RWPE1 (cell line): ENCODE measurements around the gene YIPF6.
A peak's percentile ranks its signal among the peaks of the same experiment; 100 is the strongest.
"Not testable (repeated sequence)": the region's sequence is repeated elsewhere in the genome, so short reads cannot be mapped to it uniquely, and the experiment has no call there.

Experiments used
- CTCF ChIA-PET: fragments of 350-600 bp; sonication (Branson Sonifier 250); formaldehyde crosslinking; extraction: SDS; loops from one replicate; lab custom pipeline; 2021; lab: Yijun Ruan, JAX
- POLR2A ChIA-PET: fragments of 400-600 bp; formaldehyde crosslinking; extraction: SDS; loops from one replicate; lab custom pipeline; 2020; ENCODE audit warnings: antibody characterized with exemption; ENCODE audit not compliant: low non-redundant PET; lab: Yijun Ruan, JAX
- DNase-seq: peaks from one replicate; pipeline ENCODE4 v3.0.0; 2012; ENCODE audit warnings: low spot score
- H3K27ac ChIP-seq: fragments of 450-650 bp; 2 replicates; pipeline ENCODE4 v1.5.1; 2017
- CTCF ChIP-seq: fragments of 450-650 bp; conservative IDR thresholded peaks from 2 replicates; pipeline ENCODE4 v1.5.1; 2017; ENCODE audit warnings: low read depth, mild to moderate bottlenecking

The YIPF6 gene

DNA sequence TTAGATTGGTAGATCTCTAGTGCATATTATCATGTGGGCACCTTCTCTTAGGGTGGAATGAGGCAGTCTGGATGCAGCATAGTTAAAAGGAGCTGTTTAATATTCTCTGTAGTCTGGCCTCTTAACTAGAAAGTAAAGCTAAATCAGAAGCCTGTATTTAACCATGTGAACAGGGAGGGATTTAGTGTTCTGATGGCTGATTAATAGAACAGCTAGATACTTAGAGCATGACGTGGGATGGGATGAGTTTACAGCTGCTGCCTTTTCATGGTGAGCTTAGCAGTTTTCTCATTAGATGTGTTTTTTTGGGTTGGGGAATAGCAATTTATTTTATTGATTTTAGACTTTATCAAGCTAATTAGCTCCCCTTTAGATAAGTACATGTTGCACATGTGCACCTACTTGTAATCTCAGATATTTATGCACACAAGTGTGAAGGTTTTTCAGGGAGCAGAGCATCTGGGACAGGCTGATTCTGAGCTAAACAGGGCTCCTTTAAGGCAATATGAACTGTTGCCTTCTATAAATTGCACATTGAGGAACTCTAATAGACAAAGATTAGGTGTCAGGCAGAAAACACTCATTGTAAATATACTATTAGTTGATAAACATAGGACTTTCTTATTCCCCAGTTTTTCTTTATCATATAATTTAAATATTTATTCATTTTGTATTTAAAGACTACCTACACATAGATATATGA, 34.1 kb downstream of the YIPF6 start:
- TF ChIP-seq CTCF = no peak
- H3K27ac ChIP-seq = no peak overlapping the region
- no peak for DNase-seq
- ChIA-PET CTCF (no interaction called here), POLR2A (no interaction called here)

DNA sequence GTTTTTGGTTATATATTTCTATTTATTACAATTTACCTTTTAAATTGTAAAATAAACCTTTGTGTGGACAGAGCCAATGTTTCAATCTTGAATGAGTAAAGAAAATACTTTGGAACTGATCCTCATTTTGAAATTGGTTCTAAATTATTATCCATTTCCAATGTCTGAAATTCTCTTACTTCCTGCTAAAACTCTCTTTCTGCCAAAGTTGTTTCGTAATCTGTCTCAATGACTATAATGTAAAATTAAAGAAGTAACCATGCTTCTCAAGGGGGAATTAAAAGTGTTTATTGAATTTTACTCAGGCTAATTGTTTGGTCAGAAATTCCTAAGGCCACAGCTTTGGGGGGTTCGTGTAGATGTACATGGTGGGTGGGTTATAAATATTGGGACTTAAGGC, 34.8 kb downstream of the YIPF6 start:
- no peak for TF ChIP-seq CTCF

GRCh38 chrX:68534691-68535090, 35.8 kb downstream of the YIPF6 start:
- CTCF ChIA-PET = no interaction called here
- POLR2A ChIA-PET = no interaction called here
- no peak for DNase-seq
- no peak for TF ChIP-seq CTCF
- H3K27ac ChIP-seq = no peak overlapping the region

More for the DNA sequence above, 34.8 kb downstream of the YIPF6 start:
- CTCF ChIA-PET = no interaction called here
- no peak for DNase-seq
- no peak overlapping the region for H3K27ac ChIP-seq
- POLR2A ChIA-PET = no interaction called here

DNA sequence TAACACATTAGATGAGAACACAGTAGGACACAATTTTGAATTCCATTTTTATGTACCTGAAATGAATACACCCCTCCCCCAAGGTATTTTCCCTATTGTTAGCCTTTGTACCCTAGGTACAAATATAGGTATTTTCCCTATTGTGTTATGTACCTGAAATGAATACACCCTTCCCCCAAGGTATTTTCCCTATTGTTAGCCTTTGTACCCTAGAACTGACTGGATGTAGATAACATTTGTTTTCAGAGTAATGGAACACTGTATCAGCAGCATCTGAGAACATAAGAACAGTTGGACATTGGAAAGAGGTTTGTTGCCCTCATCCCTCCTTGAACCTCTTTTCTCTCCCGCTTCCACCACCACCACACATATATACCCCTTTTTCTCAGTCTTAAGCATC, 37.6 kb downstream of the YIPF6 start:
- H3K27ac ChIP-seq = no peak overlapping the region
- DNase-seq = no peak
- TF ChIP-seq CTCF = no peak
- CTCF ChIA-PET = no interaction called here
- POLR2A ChIA-PET = no interaction called here

DNA sequence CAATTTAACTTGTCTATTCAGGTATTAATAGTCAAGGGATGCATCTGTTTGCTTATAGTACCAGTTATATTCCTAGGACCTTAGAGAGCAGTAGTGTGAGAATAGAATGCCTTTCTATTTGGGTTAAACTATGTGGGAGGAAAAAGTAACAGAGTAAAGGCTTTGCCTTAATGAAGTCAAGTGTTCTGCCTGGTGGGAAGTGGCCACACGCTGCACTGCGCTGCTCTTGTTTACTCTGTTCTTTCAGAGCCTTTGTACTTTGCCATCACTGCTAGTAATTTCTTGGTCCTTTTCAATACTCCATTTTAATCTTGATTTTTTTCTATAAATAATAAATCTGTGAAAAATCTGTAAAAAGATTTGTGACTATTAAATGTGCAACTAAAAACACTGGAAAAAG, 38.0 kb downstream of the YIPF6 start:
- TF ChIP-seq CTCF = no peak
- POLR2A ChIA-PET = no interaction called here
- no peak overlapping the region for H3K27ac ChIP-seq
- CTCF ChIA-PET = no interaction called here
- DNase-seq = no peak

DNA sequence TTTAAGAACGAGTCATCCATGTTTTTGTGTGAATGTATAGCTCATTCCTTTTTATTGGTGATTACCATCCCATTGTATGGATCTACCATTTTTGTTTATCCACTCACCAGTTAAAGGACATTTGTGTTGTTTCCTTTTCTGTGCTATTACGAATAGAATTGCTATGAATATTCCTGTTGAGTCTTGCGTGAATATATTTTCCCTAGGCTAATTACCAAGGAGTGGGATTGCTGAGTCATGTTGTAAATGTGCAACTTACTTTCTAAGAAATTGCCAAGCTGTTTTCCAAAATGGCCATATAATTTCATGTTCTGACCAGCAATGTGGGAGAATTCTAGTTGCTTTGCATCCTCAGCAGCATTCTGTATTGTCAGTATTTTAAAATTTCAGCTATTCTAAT, 51.3 kb downstream of the YIPF6 start:
- no peak overlapping the region for H3K27ac ChIP-seq
- no peak for TF ChIP-seq CTCF
- DNase-seq = peak; percentile 3
- CTCF ChIA-PET = no interaction called here
- POLR2A ChIA-PET = no interaction called here

GRCh38 chrX:68556036-68556435, 57.2 kb downstream of the YIPF6 start:
- DNase-seq = no peak
- POLR2A ChIA-PET = no interaction called here
- no peak overlapping the region for H3K27ac ChIP-seq
- CTCF ChIA-PET = no interaction called here
- TF ChIP-seq CTCF = no peak

GRCh38 chrX:68557126-68557525, 58.3 kb downstream of the YIPF6 start:
- POLR2A ChIA-PET, H3K27ac ChIP-seq, CTCF ChIA-PET, DNase-seq: not testable (repeated sequence)

- DNase-seq, CTCF ChIA-PET, POLR2A ChIA-PET, H3K27ac ChIP-seq: not testable (repeated sequence)
Measured at GRCh38 chrX:68559905-68560304, 61.1 kb downstream of the YIPF6 start.
